HEK293T (cell line): Measurements from ENCODE around the gene PAQR6.
A peak's percentile ranks its signal among the peaks of the same experiment; 100 is the strongest.

Experiments
- CTCF ChIA-PET: fragments of 350-600 bp; formaldehyde crosslinking; extraction: SDS; loops from one replicate; lab custom pipeline; 2021; ENCODE audit warnings: antibody characterized with exemption, inconsistent platforms; lab: Yijun Ruan, JAX
- POLR2A ChIA-PET: fragments of 350-600 bp; formaldehyde crosslinking; extraction: SDS; loops from one replicate; lab custom pipeline; 2020; ENCODE audit warnings: antibody characterized with exemption, inconsistent platforms; lab: Yijun Ruan, JAX
- DNase-seq: peaks from one replicate; pipeline ENCODE4 v3.0.0; 2012; ENCODE audit warnings: mixed read lengths; ENCODE audit errors: extremely low spot score
- ARNT ChIP-seq: fragments of 450-650 bp; IDR thresholded peaks from 2 replicates; pipeline ENCODE4 v1.6.1; 2017; ENCODE audit warnings: mild to moderate bottlenecking
- BHLHE40 ChIP-seq: fragments of 450-650 bp; IDR thresholded peaks from 2 replicates; pipeline ENCODE4 v1.6.1; 2016; ENCODE audit warnings: mild to moderate bottlenecking, moderate library complexity, borderline replicate concordance
- CTBP1 ChIP-seq: fragments of 450-650 bp; IDR thresholded peaks from 2 replicates; pipeline ENCODE4 v1.6.1; 2016; ENCODE audit warnings: borderline replicate concordance
- ELF4 ChIP-seq: fragments of 450-650 bp; IDR thresholded peaks from 2 replicates; pipeline ENCODE4 v1.6.1; 2017; ENCODE audit warnings: antibody characterized with exemption
- FOXA1 ChIP-seq: fragments of 450-650 bp; IDR thresholded peaks from 2 replicates; pipeline ENCODE4 v1.6.1; 2016; ENCODE audit warnings: mild to moderate bottlenecking
- FOXK2 ChIP-seq: fragments of 450-650 bp; IDR thresholded peaks from 2 replicates; pipeline ENCODE4 v1.6.1; 2016; ENCODE audit warnings: mild to moderate bottlenecking
- FOXM1 ChIP-seq: fragments of 450-650 bp; IDR thresholded peaks from 2 replicates; pipeline ENCODE4 v1.6.1; 2017; ENCODE audit warnings: mild to moderate bottlenecking, borderline replicate concordance
- HDGF ChIP-seq: fragments of 450-650 bp; IDR thresholded peaks from 2 replicates; pipeline ENCODE4 v1.6.1; 2017; ENCODE audit warnings: antibody characterized with exemption, borderline replicate concordance
- L3MBTL2 ChIP-seq: fragments of 450-650 bp; conservative IDR thresholded peaks from 2 replicates; pipeline ENCODE4 v1.6.1; 2016; ENCODE audit warnings: mild to moderate bottlenecking
- LEF1 ChIP-seq: fragments of 450-650 bp; IDR thresholded peaks from 2 replicates; pipeline ENCODE4 v1.6.1; 2017; ENCODE audit warnings: mild to moderate bottlenecking, borderline replicate concordance
- NFRKB ChIP-seq: fragments of 450-650 bp; IDR thresholded peaks from 2 replicates; pipeline ENCODE4 v1.6.1; 2016; ENCODE audit warnings: mild to moderate bottlenecking, moderate library complexity
- PKNOX1 ChIP-seq: fragments of 450-650 bp; IDR thresholded peaks from 2 replicates; pipeline ENCODE4 v1.6.1; 2016
- SP1 ChIP-seq: fragments of 450-650 bp; IDR thresholded peaks from 2 replicates; pipeline ENCODE4 v1.6.1; 2017
- SUZ12 ChIP-seq: fragments of 450-650 bp; IDR thresholded peaks from 2 replicates; pipeline ENCODE4 v1.6.1; 2016; ENCODE audit warnings: mild to moderate bottlenecking
- TARDBP ChIP-seq: fragments of 450-650 bp; IDR thresholded peaks from 2 replicates; pipeline ENCODE4 v1.6.1; 2016
- ZNF384 ChIP-seq: fragments of 450-650 bp; IDR thresholded peaks from 2 replicates; pipeline ENCODE4 v1.6.1; 2016

Gene PAQR6

GRCh38 chr1:156247460-156248322, at the start of gene PAQR6:
PAQR6 (minus strand) TSS chr1:156248056; CDS start chr1:156246731, 1,325 bp downstream.
- no peak for DNase-seq

GRCh38 chr1:156295391-156295947, 47.6 kb upstream of the PAQR6 start, which contains the start of gene GLMP:
GLMP (minus strand) TSS chr1:156295679; CDS start chr1:156295645, 34 bp downstream.
- DNase-seq: peak; percentile 76
- CTCF ChIA-PET: interaction anchor here (0.5 to 0.9 kb wide), 2 partner anchors 11 to 33 kb away, joined by 3 read pairs; partner anchors contain the start of gene TMEM79
- POLR2A ChIA-PET: interaction anchor here (0.7 to 8.5 kb wide), 2 partner anchors 12 to 207 kb away, joined by 3 to 71 read pairs; partner anchors contain the start of genes SMG5 and TMEM79
- TF ChIP-seq LEF1: no peak
- no peak for TF ChIP-seq BHLHE40
- no peak for TF ChIP-seq CTBP1
- TF ChIP-seq L3MBTL2: peak; percentile 89
- TF ChIP-seq ELF4: no peak
- TF ChIP-seq ZNF384: peak; percentile 79

More at GRCh38 chr1:156247460-156248322, at the start of gene PAQR6:
- ChIA-PET POLR2A (interaction anchor here (1.0 kb wide), 1 partner anchor 35 kb away, joined by 5 read pairs; the partner anchor contains the start of gene PMF1), CTCF (interaction anchor here (0.9 kb wide), 2 partner anchors 10 to 107 kb away, joined by 4 to 5 read pairs; no protein-coding TSS in a partner anchor)
- TF ChIP-seq ZNF384 (no peak), BHLHE40 (no peak), TARDBP (no peak), FOXA1 (no peak)

GRCh38 chr1:156293895-156294294, 46.0 kb upstream of the PAQR6 start:
- no peak for DNase-seq
- ChIA-PET CTCF (no interaction called here), POLR2A (interaction anchor here (8.5 kb wide), 1 partner anchor 10 kb away, joined by 71 read pairs; the partner anchor contains the start of genes SMG5 and TMEM79)
- TF ChIP-seq LEF1 (no peak), SP1 (no peak), CTBP1 (no peak), TARDBP (no peak), ELF4 (no peak)

GRCh38 chr1:156293098-156293434, 45.2 kb upstream of the PAQR6 start:
- TF ChIP-seq NFRKB (no peak), FOXK2 (no peak), ARNT (no peak), SUZ12 (no peak), LEF1 (no peak), ZNF384 (no peak), FOXA1 (no peak), L3MBTL2 (no peak), TARDBP (no peak), FOXM1 (no peak), PKNOX1 (no peak), SP1 (no peak), CTBP1 (no peak)
- ChIA-PET CTCF (no interaction called here), POLR2A (interaction anchor here (8.5 kb wide), 1 partner anchor 9 kb away, joined by 71 read pairs; the partner anchor contains the start of genes SMG5 and TMEM79)
- DNase-seq: no peak

GRCh38 chr1:156291226-156292061, 43.6 kb upstream of the PAQR6 start:
- CTCF ChIA-PET: no interaction called here
- POLR2A ChIA-PET: interaction anchor here (1.0 to 2.2 kb wide), 2 partner anchors 9 to 11 kb away, joined by 3 to 16 read pairs; partner anchors contain the start of gene SMG5
- TF ChIP-seq L3MBTL2 (0 out of 2 replicates have a peak, but pooled peaks have one; percentile 20), HDGF (no peak)
- DNase-seq: peak; percentile 81

GRCh38 chr1:156289857-156290256, 42.0 kb upstream of the PAQR6 start:
- ChIA-PET CTCF (no interaction called here), POLR2A (no interaction called here)
- TF ChIP-seq NFRKB: no peak
- TF ChIP-seq FOXA1: no peak
- TF ChIP-seq L3MBTL2: no peak
- no peak for TF ChIP-seq PKNOX1
- no peak for TF ChIP-seq SUZ12
- no peak for TF ChIP-seq ARNT
- TF ChIP-seq BHLHE40: no peak
- no peak for TF ChIP-seq ZNF384
- no peak for DNase-seq

GRCh38 chr1:156286061-156286460, 38.2 kb upstream of the PAQR6 start:
- no peak for DNase-seq
- no peak for TF ChIP-seq LEF1
- TF ChIP-seq SUZ12: no peak
- TF ChIP-seq FOXM1: no peak
- ChIA-PET CTCF (no interaction called here), POLR2A (interaction anchor here (5.7 kb wide), 1 partner anchor 11 kb away, joined by 71 read pairs; the partner anchor contains the start of genes GLMP and VHLL)
